HG03097 (cell line): ENCODE data around the gene COL23A1.

ENCODE experiments used
- ATAC-seq: cut with Tn5 transposase; IDR thresholded peaks from one replicate; pipeline ENCODE4 v1.9.1; 2021; ENCODE audit not compliant: unreplicated experiment, low FRiP score

The COL23A1 gene

GRCh38 chr5:178590141-178590923 is at the start of gene COL23A1:
Gene COL23A1 (minus strand): TSS chr5:178590393.
- no peak for ATAC-seq

DNA sequence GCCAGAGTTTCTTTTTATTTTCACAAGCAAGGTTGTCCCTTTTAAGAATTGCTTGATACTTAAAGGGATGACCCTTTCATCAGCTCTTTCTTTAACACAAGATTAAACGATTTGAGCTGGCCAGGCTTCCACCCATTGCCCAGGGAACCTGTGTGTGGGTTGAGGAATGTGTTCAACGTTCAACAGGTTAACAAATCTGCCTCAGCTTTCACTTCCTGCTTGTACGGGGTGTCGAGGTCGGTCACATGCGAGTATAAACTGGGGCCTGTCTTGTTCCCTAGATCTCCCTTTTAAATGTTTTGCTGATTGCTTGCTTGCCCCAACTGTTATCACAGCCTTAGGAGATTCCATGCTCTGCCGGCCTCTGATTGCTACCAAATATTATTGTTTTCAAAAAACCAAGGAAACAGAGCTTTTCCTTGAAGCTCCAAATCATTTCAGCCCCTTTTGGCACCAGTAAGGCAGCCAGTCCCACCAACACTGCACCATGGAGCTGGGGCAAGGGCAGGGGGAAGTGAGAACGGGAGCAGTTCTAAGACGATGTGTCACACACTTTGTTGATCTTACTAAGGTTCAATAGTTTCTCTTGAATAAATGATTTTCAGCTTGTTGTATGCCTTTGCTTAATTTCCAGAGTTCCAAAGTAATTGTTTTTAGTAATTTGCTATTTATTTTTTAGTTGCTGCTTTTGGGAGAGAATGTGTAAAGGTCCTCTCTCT is 47.3 kb upstream of the COL23A1 start:
- ATAC-seq: no peak

DNA sequence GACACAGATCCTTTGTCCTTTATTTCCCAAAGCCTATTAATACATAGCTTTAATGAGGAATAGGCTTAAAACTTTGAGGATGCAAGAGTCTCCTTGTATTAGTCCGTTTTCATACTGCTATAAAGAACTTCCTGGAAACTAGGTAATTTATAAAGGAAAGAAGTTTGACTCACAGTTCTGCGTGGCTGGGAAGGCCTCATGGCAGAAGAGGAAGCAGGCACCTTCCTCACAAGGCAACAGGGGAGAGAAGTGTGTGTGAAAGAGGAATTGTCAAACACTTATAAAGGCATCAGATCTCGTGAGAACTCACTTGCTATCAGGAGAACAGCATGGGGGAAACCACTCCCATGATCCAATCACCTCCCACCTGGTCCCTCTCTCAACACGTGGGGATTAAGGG is 42.1 kb upstream of the COL23A1 start:
- no peak for ATAC-seq

DNA sequence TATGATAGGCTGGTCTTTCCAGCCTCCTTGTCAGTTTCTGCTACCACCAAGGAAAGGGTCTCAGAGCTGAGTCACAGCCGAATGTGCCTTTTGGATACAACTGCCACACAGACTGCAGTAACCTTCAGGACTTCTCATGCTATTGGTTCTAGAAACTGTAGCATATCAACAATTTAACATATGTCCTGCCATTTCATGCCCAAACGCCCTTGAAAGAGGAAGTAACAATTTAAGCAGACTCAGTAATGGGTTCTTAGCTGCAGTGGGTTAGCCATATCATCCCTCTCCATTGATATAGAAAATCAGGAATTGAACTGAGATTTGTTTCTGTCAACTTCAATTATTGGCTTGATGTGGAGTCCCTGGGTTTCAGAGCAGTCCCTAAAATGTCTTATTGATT is 40.8 kb upstream of the COL23A1 start:
- no peak for ATAC-seq

- no peak for ATAC-seq
These were observed 40.3 kb upstream of the COL23A1 start for GRCh38 chr5:178630475-178630930.

GRCh38 chr5:178627259-178627598 is 37.0 kb upstream of the COL23A1 start:
- ATAC-seq: no peak

DNA sequence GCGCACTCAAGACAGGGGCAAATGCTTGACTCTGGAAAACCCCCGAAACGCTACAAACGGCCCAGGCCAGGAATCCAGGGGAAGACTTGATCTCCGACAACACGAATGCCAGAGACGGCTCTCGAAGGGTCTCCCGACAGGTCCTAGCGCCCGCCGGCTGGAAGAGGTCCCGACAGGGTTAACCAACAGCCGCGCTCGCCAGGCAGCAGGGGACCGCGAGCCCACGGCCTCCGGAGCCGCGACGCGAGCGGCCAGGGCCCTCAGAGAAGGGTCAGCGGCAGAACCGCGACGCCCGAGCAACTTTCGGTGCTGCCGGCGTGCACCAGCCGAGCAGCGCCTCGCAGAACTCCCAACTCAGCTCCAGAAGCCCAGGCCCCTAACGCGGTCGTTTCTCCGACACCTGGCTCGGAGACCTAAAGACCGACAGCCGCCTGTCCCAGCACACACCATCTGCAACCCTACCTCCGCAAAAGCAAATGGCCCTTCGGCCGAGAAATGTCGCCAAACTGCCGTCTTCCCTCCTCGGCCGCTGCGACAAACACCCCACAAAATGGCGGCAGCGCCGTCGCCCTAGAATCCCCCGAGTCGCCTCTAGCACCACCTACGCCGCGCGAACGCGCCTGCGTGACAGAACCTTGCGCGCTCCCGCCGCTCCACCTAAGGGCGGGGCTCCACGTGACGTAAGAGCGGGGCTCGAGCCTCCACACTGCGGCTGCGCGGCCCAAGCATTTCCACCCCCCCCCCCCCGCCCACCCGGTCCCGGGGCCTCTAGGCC is 36.5 kb upstream of the COL23A1 start, which contains the start of gene CLK4:
TSS of gene CLK4 (minus strand) at position 567 of the 775 bp plus-strand sequence. CDS start 3,634 bp downstream, outside the sequence.
- peak; percentile 81 for ATAC-seq

GRCh38 chr5:178625679-178626483 is 35.7 kb upstream of the COL23A1 start:
- ATAC-seq: peak; percentile 6

DNA sequence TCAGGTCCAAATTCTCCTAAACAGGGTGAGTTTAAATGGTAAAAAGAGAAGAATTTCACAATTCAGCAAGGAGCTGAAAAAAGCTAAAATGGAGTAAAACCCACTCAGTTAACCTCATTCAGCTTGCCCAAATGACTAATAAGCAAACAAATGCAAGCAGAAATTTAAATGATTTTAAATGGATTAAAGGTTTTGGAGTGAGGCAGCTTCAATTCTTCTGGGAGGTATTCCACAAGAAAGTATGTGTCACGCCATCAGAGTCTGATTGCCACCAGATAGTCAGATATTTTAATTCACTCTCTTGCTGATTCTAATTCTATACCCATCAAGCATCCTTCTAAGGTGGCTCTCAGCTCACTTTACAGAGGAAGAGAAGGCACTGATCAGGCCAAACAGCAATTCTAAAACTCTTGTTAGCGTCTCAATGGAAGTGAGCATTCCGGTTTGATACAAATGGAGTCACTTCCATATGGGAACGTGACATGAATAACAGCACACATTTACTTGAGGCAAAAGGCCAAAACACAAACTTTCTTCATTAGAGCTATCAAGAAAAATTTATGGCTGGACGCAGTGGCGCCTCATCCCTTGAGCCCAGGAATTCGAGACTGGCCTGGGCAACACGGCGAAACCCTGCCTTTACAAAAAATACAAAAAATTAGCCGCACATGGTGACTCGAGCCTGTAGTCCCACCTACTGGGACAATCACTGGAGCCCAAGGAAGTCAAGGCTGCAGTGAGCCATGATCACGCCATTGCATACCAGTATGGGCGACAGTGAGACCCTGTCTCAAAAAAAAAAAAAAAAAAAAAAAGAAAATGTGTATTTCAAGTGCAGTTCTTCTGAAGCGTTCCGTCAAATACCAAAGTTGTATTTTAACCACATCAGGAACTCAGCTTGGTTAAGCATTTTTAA is 34.7 kb upstream of the COL23A1 start:
- ATAC-seq: no peak

- no peak for ATAC-seq
These were observed 32.6 kb upstream of the COL23A1 start for GRCh38 chr5:178622679-178623247.

GRCh38 chr5:178619390-178619789 is 29.2 kb upstream of the COL23A1 start:
- no peak for ATAC-seq

- ATAC-seq: no peak
These were observed 22.1 kb upstream of the COL23A1 start for GRCh38 chr5:178612299-178612698.

DNA sequence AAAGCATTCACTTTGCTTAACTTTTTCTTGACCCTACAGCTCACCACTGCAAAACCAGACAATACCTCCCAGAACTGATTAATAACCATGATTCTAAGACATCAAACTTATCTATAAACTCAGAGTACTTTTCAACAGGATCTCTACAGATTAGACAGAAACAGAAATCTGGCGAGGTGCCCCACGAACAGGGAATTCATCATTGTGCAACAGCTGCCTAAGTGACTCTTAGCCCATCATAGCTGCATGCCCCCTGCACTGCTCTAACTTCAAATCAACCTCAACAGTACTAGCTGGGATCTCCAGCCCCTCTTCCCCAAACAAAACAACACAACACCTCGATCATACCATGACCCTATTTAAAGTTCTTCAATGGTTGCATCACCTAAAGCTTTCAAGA is 16.1 kb upstream of the COL23A1 start:
- ATAC-seq: no peak

DNA sequence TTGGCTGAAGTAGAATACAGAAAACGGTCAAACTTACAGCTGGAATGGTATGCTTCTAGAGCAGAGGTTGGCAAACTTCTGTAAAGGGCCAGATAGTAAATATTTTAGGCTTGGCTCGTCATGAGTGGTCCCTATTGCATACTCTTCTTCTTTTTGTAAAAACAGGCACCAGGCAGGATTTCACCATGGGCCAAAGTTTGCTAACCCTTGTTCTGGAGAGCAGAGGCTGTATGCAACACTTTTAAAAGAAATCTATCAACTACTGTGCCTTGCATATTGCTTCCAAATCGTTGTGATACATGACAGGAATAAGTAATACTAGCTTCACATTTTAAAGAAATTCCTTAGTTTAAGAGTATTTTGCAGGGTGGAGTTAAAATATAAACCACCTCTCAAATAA is 15.6 kb upstream of the COL23A1 start:
- ATAC-seq: no peak

DNA sequence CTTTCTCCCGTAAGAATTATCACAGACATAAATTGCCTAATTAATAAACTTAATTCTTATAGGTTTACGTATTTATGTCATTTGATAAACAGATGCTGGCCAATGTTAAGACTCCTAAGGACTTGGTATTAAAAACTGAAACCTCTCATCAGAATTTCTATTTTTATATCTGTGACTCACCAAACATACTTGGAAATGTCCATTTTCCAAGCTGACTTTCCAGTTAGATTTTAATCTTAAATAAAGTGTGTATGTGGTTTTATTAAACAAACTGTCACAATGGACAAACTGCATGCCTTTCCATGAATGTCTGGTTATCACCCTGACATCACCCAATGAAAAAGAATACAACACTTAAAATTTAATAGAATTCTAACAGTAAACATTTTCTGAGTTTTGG is 12.6 kb upstream of the COL23A1 start:
- ATAC-seq: no peak

- ATAC-seq: no peak
These were observed 5.6 kb upstream of the COL23A1 start for GRCh38 chr5:178595750-178596149.

DNA sequence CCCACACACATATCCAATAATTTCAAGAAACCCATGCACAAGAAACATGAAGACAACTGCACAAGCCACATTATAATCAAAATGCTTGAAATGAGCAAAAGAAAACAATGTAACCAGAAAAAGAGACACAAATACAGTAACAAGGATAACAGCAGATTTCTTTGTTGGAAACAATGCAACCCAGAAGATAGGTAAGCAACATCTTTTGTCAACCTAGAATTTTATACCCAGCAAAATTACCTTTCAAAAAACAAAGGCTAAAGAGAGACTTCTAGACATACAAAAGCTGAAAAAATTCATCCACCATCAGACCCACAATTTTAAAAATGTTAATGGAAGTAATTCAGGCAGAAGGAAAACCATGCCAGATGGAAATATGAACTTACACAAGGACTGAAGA is 5.0 kb upstream of the COL23A1 start:
- ATAC-seq: no peak

GRCh38 chr5:178590924-178591423 is 781 bp upstream of the COL23A1 start:
- no peak for ATAC-seq
